IPS-20b (cell line): ENCODE data around the gene COP1.

Experiments
- H3K27ac ChIP-seq: one replicate; pipeline ENCODE4 v1.5.1; 2013; ENCODE audit warnings: low read length
- H3K27me3 ChIP-seq: 2 replicates; pipeline ENCODE4 v1.6.1; 2013; ENCODE audit warnings: mild to moderate bottlenecking, low read length, inconsistent platforms; ENCODE audit not compliant: insufficient read depth
- H3K36me3 ChIP-seq: 2 replicates; pipeline ENCODE4 v1.6.1; 2013; ENCODE audit warnings: low read depth, mild to moderate bottlenecking, inconsistent platforms, low read length, moderate library complexity; ENCODE audit not compliant: insufficient read depth
- H3K4me1 ChIP-seq: 2 replicates; pipeline ENCODE4 v1.6.1; 2013; ENCODE audit warnings: mild to moderate bottlenecking, control low read depth, inconsistent platforms, low read length, moderate library complexity; ENCODE audit not compliant: insufficient read depth
- H3K4me3 ChIP-seq: 2 replicates; pipeline ENCODE4 v1.5.1; 2013; ENCODE audit warnings: mild to moderate bottlenecking, low read length, inconsistent platforms
- H3K9ac ChIP-seq: 2 replicates; pipeline ENCODE4 v1.6.1; 2013; ENCODE audit warnings: low read depth, mild to moderate bottlenecking, inconsistent platforms, low read length, moderate library complexity
- H3K9me3 ChIP-seq: 2 replicates; pipeline ENCODE4 v1.6.1; 2013; ENCODE audit warnings: mild to moderate bottlenecking, low read depth, low read length, inconsistent platforms; ENCODE audit not compliant: insufficient read depth

COP1 gene

GRCh38 chr1:176165573-176165972 lies 41.5 kb downstream of the COP1 start:
- Histone ChIP-seq H3K27me3 (no peaks in the 10 kb centered on the region), H3K4me3 (no peak overlapping the region), H3K4me1 (peaks cover 6% of the 10 kb centered on the region; the same call in 1 of the 2 replicates), H3K36me3 (peaks cover 26% of the 10 kb centered on the region), H3K9me3 (no peaks in the 10 kb centered on the region), H3K27ac (no peak overlapping the region), H3K9ac (no peak overlapping the region)

DNA sequence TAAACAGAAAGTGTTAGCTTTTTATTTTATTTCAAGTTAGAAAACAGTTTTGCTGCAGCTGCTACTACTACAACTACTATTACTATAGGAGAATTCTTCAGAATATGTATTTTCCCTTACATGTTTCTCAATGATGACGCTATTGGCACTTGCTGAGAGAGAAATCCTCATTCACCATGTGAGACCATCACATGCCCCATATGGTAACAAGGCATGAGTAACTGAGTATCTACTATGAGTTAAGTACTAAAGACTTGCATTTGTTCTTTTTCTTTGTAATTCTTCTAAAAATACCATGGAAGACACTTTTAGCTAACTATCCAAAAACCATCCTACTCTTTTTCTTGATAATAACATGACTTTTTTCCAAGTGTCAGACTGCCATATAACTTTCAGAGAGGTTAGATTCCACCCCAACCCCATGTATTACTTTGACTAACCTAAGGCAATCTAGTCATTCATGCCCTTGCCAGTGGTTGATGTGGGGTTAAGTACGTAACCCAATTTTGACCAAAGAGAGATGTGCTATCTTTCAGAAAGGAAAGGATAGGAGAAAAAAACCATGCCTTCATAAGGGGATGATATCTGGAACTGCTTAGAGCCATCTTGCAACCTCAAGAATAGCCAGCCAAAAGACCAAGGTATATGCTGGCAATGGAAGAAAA lies 42.9 kb downstream of the COP1 start:
- H3K27ac ChIP-seq: no peak overlapping the region
- H3K4me1 ChIP-seq: peaks cover 6% of the 10 kb centered on the region; the same call in 1 of the 2 replicates
- peaks cover 29% of the 10 kb centered on the region for H3K36me3 ChIP-seq
- H3K9ac ChIP-seq: no peak overlapping the region
- peaks cover 4% of the 10 kb centered on the region for H3K9me3 ChIP-seq
- H3K4me3 ChIP-seq: no peak overlapping the region
- no peaks in the 10 kb centered on the region for H3K27me3 ChIP-seq

GRCh38 chr1:176159993-176160392 lies 47.1 kb downstream of the COP1 start:
- Histone ChIP-seq H3K4me1 (no peaks in the 10 kb centered on the region), H3K36me3 (peaks cover 41% of the 10 kb centered on the region), H3K9me3 (peaks cover 21% of the 10 kb centered on the region), H3K27me3 (no peaks in the 10 kb centered on the region), H3K9ac (no peak overlapping the region), H3K27ac (no peak overlapping the region), H3K4me3 (no peak overlapping the region)

- Histone ChIP-seq H3K27ac (no peak overlapping the region), H3K36me3 (peaks cover 49% of the 10 kb centered on the region), H3K9me3 (peaks cover 21% of the 10 kb centered on the region), H3K27me3 (no peaks in the 10 kb centered on the region), H3K4me3 (no peak overlapping the region), H3K9ac (no peak overlapping the region), H3K4me1 (no peaks in the 10 kb centered on the region)
These were observed 49.1 kb downstream of the COP1 start for GRCh38 chr1:176157995-176158394.

GRCh38 chr1:176149939-176150807 lies 56.9 kb downstream of the COP1 start:
- H3K4me1 ChIP-seq: no peaks in the 10 kb centered on the region

GRCh38 chr1:176144526-176144925 lies 62.6 kb downstream of the COP1 start:
- Histone ChIP-seq H3K4me1 (no peaks in the 10 kb centered on the region), H3K27ac (no peak overlapping the region), H3K9me3 (no peaks in the 10 kb centered on the region), H3K4me3 (no peak overlapping the region), H3K36me3 (peaks cover 13% of the 10 kb centered on the region; the same call in 1 of the 2 replicates), H3K27me3 (no peaks in the 10 kb centered on the region), H3K9ac (no peak overlapping the region)

More at GRCh38 chr1:176149939-176150807, 56.9 kb downstream of the COP1 start:
- Histone ChIP-seq H3K4me3 (no peak overlapping the region), H3K9ac (no peak overlapping the region), H3K27me3 (no peaks in the 10 kb centered on the region), H3K36me3 (peaks cover 23% of the 10 kb centered on the region), H3K27ac (no peak overlapping the region), H3K9me3 (no peaks in the 10 kb centered on the region)

DNA sequence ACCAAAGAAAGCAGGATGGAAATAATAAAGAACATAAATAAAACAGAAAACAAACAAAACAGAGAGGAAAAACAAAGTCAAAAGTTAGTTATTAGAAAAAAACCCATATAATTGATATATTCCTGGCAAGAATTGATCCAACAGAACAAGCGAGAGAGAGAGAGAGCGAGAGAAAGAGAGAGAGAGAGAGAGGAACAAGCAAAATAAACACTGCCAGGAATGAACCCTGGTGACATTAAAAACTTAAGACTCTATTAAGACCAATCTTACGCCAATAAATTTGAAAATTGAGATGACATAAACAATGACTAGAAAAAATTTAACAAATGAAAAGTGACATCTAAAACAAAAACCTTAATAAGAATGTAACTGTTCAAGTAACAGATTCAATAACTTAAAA lies 64.1 kb downstream of the COP1 start:
- no peak overlapping the region for H3K9ac ChIP-seq
- no peaks in the 10 kb centered on the region for H3K27me3 ChIP-seq
- peaks cover 11% of the 10 kb centered on the region; the same call in 1 of the 2 replicates for H3K36me3 ChIP-seq
- H3K4me3 ChIP-seq: no peak overlapping the region
- H3K4me1 ChIP-seq: no peaks in the 10 kb centered on the region
- no peak overlapping the region for H3K27ac ChIP-seq
- H3K9me3 ChIP-seq: no peaks in the 10 kb centered on the region

- Histone ChIP-seq H3K4me3 (no peak overlapping the region), H3K27me3 (no peaks in the 10 kb centered on the region), H3K9ac (no peak overlapping the region), H3K27ac (no peak overlapping the region), H3K4me1 (no peaks in the 10 kb centered on the region), H3K9me3 (no peaks in the 10 kb centered on the region), H3K36me3 (peaks cover 5% of the 10 kb centered on the region; the same call in 1 of the 2 replicates)
These were observed 65.6 kb downstream of the COP1 start for GRCh38 chr1:176141449-176141848.

DNA sequence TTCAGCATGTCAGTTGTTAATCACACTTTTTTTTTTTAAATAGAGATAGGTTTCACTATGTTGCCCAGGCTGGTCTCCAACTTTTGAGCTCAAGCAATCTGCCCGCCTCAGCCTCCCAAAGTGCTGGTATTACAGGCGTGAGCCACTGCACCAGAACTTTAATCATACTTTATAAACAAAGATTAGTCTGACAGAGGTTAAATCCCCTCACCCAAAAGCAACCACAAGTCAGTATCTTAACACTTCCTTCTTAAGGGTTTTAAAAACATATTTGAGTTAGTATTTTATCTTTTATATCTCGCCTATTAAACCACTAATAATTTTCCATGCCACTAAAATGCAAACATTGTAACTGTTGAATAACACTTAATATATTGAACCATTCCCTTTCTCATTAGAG lies 70.2 kb downstream of the COP1 start:
- H3K27ac ChIP-seq: no peak overlapping the region
- H3K9ac ChIP-seq: no peak overlapping the region
- no peaks in the 10 kb centered on the region; the same call in 1 of the 2 replicates for H3K36me3 ChIP-seq
- no peaks in the 10 kb centered on the region for H3K4me1 ChIP-seq
- H3K27me3 ChIP-seq: no peaks in the 10 kb centered on the region
- no peak overlapping the region for H3K4me3 ChIP-seq
- H3K9me3 ChIP-seq: no peaks in the 10 kb centered on the region

DNA sequence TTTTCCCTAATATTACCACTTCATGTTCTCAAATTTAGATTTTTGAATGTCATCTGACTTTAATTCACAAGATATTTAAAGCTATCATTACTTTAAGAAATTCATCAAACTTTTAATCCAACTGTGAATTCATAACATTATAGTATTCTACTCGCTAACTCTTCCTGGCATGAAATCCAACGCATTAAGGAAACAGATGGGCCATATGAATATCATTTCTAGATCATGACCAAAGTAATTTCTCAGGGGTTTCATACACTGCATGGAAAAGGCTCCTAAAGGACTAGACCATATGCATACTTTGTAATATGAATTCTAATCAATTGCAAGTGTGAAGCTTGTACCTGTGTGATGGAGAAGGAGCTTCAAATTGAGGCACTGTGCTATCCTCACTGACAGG lies 72.4 kb downstream of the COP1 start:
- Histone ChIP-seq H3K4me3 (no peak overlapping the region), H3K36me3 (no peaks in the 10 kb centered on the region; the same call in 1 of the 2 replicates), H3K27ac (no peak overlapping the region), H3K4me1 (no peaks in the 10 kb centered on the region), H3K27me3 (no peaks in the 10 kb centered on the region), H3K9me3 (no peaks in the 10 kb centered on the region), H3K9ac (no peak overlapping the region)

- Histone ChIP-seq H3K27ac (no peak overlapping the region), H3K4me1 (no peaks in the 10 kb centered on the region), H3K36me3 (no peaks in the 10 kb centered on the region; the same call in 1 of the 2 replicates), H3K4me3 (no peak overlapping the region), H3K9ac (no peak overlapping the region), H3K9me3 (no peaks in the 10 kb centered on the region), H3K27me3 (no peaks in the 10 kb centered on the region)
These were observed 84.8 kb downstream of the COP1 start for GRCh38 chr1:176122282-176122681.

DNA sequence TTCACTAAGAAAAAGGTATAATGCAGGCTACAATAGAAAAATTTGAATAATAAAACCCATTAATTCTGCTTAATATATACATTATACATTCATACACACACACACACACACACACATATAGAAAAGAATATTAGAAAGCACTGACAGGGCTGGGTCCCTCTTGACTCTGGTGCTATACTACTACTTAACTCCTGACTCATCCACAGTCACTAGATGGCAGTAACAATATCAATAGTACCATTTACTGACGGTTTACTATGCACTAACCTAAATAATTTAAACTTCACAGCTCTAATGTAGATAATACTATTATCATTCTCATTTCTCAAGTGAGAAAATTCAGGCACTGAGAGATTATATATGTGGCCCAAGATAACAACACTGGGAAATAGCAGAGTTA lies 87.5 kb downstream of the COP1 start:
- H3K9ac ChIP-seq: no peak overlapping the region
- H3K9me3 ChIP-seq: no peaks in the 10 kb centered on the region
- H3K27ac ChIP-seq: no peak overlapping the region
- H3K36me3 ChIP-seq: 0 out of 2 replicates have a peak, but pooled peaks cover 6% of the 10 kb centered on the region
- H3K27me3 ChIP-seq: no peaks in the 10 kb centered on the region
- no peak overlapping the region for H3K4me3 ChIP-seq
- no peaks in the 10 kb centered on the region for H3K4me1 ChIP-seq
